Measurements from ENCODE around the gene ARHGAP29. TPM values are rescaled to one million over a fixed set of nuclear protein-coding genes. Genes with fewer than 3 reads are reported as not detected.

Gene ARHGAP29
- total and polyA plus RNA-seq, 2 experiments from 2014 or later = 4.6 to 6.9 TPM

- H3F3A ChIP-seq (replicated peaks; ENCODE audit: low read depth) = no peaks in the 10 kb centered on the region
- no peaks in the 10 kb centered on the region for H4K20me1 ChIP-seq (replicated peaks; ENCODE audit: insufficient read depth)
- no peaks in the 10 kb centered on the region for H3K9me2 ChIP-seq (ENCODE audit: insufficient read depth)
- peaks cover 72% of the 10 kb centered on the region for H3K27me3 ChIP-seq (ENCODE audit: insufficient read depth)
- H3K79me2 ChIP-seq (replicated peaks; ENCODE audit: insufficient read depth) = no peaks in the 10 kb centered on the region
- TF ChIP-seq CTCF (conservative IDR thresholded peaks at IDR 0.05; ENCODE audit: low read depth in 2 of 2) = no peak
- TF ChIP-seq STAT1 (IDR thresholded peaks at IDR 0.05; ENCODE audit: unreplicated experiment) = no peak
- no peak for TF ChIP-seq ETS1 (IDR thresholded peaks at IDR 0.05)
- no peak for TF ChIP-seq ZNF331 (CRISPR knock-in tag; IDR thresholded peaks at IDR 0.05; ENCODE audit: low read depth)
- TF ChIP-seq EZH2phosphoT487 (IDR thresholded peaks at IDR 0.05; ENCODE audit: unreplicated experiment) = no peak
- no peak for TF ChIP-seq JUNB (IDR thresholded peaks at IDR 0.05; ENCODE audit: unreplicated experiment)
- no peak for TF ChIP-seq POLR2AphosphoS5 (IDR thresholded peaks at IDR 0.05; ENCODE audit: low read depth)
- no peak for TF ChIP-seq ZNF114 (CRISPR knock-in tag; IDR thresholded peaks at IDR 0.05)
- TF ChIP-seq ZNF462 (CRISPR knock-in tag; IDR thresholded peaks at IDR 0.05) = no peak
- TF ChIP-seq CREB1 (CRISPR knock-in tag; IDR thresholded peaks at IDR 0.05; ENCODE audit: low read depth) = no peak
- no peak for TF ChIP-seq REST (IDR thresholded peaks at IDR 0.05; ENCODE audit: unreplicated experiment)
- TF ChIP-seq NANOG (IDR thresholded peaks at IDR 0.05; ENCODE audit: borderline replicate concordance) = no peak
- no peak for TF ChIP-seq EZH2 (IDR thresholded peaks at IDR 0.05; ENCODE audit: low read depth, unreplicated experiment)
- peaks cover 15% of the 10 kb centered on the region for H3K4me1 ChIP-seq (ENCODE audit: insufficient read depth)
- no peaks in the 10 kb centered on the region for H3K36me3 ChIP-seq (ENCODE audit: insufficient read depth)
- DNase-seq (ENCODE audit: low spot score) (no peak), ATAC-seq (no peak)
- Mint-ChIP-seq H3K36me3 (ENCODE audit: low read depth) (no peaks in the 10 kb centered on the region; the same call in 2 of the 3 replicates), H3K4me1 (peaks cover 11% of the 10 kb centered on the region; the same call in 2 of the 3 replicates), H3K27ac (no peak overlapping the region), H3K9me3 (peaks cover 14% of the 10 kb centered on the region; the same call in 2 of the 3 replicates), H3K27me3 (ENCODE audit: insufficient read depth, low read depth, poor library complexity) (peaks cover 41% of the 10 kb centered on the region), H3K4me3 (no peak overlapping the region)
- no peak overlapping the region for H3K4me3 ChIP-seq
- H2AFZ ChIP-seq = no peak overlapping the region
- H3K4me2 ChIP-seq = no peak overlapping the region
- H3K27ac ChIP-seq (ENCODE audit: low read depth) = no peak overlapping the region
Observed at GRCh38 chr1:94244816-94245215, 7.4 kb upstream of the ARHGAP29 start.

All from GM23338 (cell line).